ENCODE measurements around the gene LENG1. TPM values are rescaled to one million over a fixed set of nuclear protein-coding genes. Genes with fewer than 3 reads are reported as not detected.

LENG1 gene
- total and polyA plus RNA-seq, 2 experiments from 2014 or later = 8.4 to 15.0 TPM

DNA sequence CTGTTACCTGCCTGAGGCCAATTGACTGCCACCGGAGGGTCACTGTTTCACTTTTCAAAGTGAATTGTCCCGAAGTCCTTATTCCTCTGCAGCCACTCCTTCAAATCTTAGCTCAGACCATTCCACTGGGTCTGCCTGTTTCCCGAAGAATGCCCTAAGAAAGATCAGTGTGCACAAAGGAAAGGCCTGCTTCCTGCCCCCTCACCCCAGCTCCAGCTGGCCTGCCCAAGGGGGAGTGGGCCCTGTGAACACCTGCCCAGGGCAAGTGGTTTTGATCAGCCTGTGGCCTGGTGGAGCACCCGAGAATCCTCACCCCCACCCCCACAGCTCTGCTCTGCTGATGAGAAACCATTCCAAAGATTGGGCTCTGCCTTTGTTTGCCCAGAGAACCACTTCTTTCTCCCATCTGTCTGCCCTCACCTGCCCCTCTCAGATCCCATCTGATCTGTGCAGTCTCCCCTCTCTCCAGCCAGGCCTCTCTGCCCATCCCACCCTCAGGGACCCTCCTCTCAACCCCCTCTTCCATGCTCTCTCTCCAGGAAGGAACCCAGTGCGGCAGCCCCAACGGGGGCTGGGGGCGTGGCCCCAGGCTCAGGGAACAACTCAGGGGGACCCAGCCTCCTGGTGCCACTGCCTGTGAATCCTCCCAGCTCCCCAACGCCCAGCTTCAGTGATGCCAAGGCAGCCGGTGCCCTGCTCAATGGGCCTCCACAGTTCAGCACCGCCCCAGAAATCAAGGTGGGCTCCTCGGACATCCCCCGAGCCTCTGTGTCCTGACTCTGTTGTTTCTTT is 10.3 kb downstream of the LENG1 start:
- H3K9me2 ChIP-seq (replicated peaks; ENCODE audit: insufficient read depth) = no peaks in the 10 kb centered on the region
- WGBS (ENCODE audit: low lambda C conversion rate, missing lambda C conversion rate) = 93% methylated on average over 11 of the region's 12 CpGs
- H3K4me2 ChIP-seq = no peak overlapping the region
- no peaks in the 10 kb centered on the region for H3K4me1 ChIP-seq (ENCODE audit: insufficient read depth)
- H2AFZ ChIP-seq = no peak overlapping the region
- H3K27ac ChIP-seq = no peak overlapping the region
- no peaks in the 10 kb centered on the region for H3K27me3 ChIP-seq
- H3K4me3 ChIP-seq = no peak overlapping the region
- H4K20me1 ChIP-seq (ENCODE audit: insufficient read depth, poor library complexity, severe bottlenecking) = no peaks in the 10 kb centered on the region
- no peaks in the 10 kb centered on the region for H3K36me3 ChIP-seq (replicated peaks; ENCODE audit: insufficient read depth, low read depth)
- no peak for DNase-seq (ENCODE audit: low spot score)
- no peaks in the 10 kb centered on the region for H3K79me2 ChIP-seq
- no peak for TF ChIP-seq EZH2phosphoT487 (IDR thresholded peaks at IDR 0.05; ENCODE audit: low read depth, severe bottlenecking, unreplicated experiment)
- TF ChIP-seq EZH2 (IDR thresholded peaks at IDR 0.05; ENCODE audit: borderline replicate concordance) = no peak
- TF ChIP-seq, protein P1, sequence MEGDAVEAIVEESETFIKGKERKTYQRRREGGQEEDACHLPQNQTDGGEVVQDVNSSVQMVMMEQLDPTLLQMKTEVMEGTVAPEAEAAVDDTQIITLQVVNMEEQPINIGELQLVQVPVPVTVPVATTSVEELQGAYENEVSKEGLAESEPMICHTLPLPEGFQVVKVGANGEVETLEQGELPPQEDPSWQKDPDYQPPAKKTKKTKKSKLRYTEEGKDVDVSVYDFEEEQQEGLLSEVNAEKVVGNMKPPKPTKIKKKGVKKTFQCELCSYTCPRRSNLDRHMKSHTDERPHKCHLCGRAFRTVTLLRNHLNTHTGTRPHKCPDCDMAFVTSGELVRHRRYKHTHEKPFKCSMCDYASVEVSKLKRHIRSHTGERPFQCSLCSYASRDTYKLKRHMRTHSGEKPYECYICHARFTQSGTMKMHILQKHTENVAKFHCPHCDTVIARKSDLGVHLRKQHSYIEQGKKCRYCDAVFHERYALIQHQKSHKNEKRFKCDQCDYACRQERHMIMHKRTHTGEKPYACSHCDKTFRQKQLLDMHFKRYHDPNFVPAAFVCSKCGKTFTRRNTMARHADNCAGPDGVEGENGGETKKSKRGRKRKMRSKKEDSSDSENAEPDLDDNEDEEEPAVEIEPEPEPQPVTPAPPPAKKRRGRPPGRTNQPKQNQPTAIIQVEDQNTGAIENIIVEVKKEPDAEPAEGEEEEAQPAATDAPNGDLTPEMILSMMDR (IDR thresholded peaks at IDR 0.05; ENCODE audit: poor library complexity) = no peak
- no peaks in the 10 kb centered on the region for H3K9me3 ChIP-seq (ENCODE audit: low read depth)

GRCh38 chr19:54148158-54148557 is 11.4 kb downstream of the LENG1 start:
- H3K4me1 ChIP-seq (ENCODE audit: insufficient read depth) = no peaks in the 10 kb centered on the region
- H2AFZ ChIP-seq = no peak overlapping the region
- 97% methylated on average over 7 of the region's 19 CpGs for WGBS (ENCODE audit: low lambda C conversion rate, missing lambda C conversion rate)
- H3K27me3 ChIP-seq = no peaks in the 10 kb centered on the region
- TF ChIP-seq EZH2phosphoT487 (IDR thresholded peaks at IDR 0.05; ENCODE audit: low read depth, severe bottlenecking, unreplicated experiment) (no peak), EZH2 (IDR thresholded peaks at IDR 0.05; ENCODE audit: borderline replicate concordance) (no peak)
- TF ChIP-seq, protein P1 (IDR thresholded peaks at IDR 0.05; ENCODE audit: poor library complexity) = no peak
- no peak overlapping the region for H3K27ac ChIP-seq
- no peak overlapping the region for H3K4me2 ChIP-seq
- H3K9me3 ChIP-seq (ENCODE audit: low read depth) = no peaks in the 10 kb centered on the region
- no peaks in the 10 kb centered on the region for H3K9me2 ChIP-seq (replicated peaks; ENCODE audit: insufficient read depth)
- H3K4me3 ChIP-seq = no peak overlapping the region
- H4K20me1 ChIP-seq (ENCODE audit: insufficient read depth, poor library complexity, severe bottlenecking) = peaks cover 6% of the 10 kb centered on the region
- peaks cover 7% of the 10 kb centered on the region for H3K36me3 ChIP-seq (replicated peaks; ENCODE audit: insufficient read depth, low read depth)
- no peaks in the 10 kb centered on the region for H3K79me2 ChIP-seq
- no peak for DNase-seq (ENCODE audit: low spot score)

DNA sequence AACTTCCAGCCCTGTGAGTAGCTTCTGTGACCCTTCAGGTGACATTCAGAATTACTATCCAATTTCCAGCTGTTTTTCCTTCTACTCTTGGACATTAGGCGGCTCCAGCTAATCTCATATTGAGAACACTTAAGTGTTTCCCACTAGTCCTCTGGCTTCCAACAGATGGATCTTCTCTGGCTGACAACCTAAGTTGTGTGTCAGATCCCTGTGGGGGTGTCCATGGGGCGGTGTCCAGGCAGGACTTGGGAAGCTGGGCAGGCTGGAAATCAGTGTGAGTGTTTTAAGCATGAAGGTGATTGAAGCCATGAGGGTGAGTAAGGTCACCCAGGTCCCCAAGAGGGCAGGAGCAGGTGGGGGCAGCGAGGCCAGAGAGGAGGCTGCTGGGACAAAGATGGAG is 11.8 kb downstream of the LENG1 start:
- no peak for DNase-seq (ENCODE audit: low spot score)
- no peak overlapping the region for H2AFZ ChIP-seq
- 68% methylated on average over 3 of the region's 3 CpGs for WGBS (ENCODE audit: low lambda C conversion rate, missing lambda C conversion rate)
- no peak overlapping the region for H3K4me2 ChIP-seq
- peaks cover 2% of the 10 kb centered on the region for H3K79me2 ChIP-seq
- no peaks in the 10 kb centered on the region for H3K9me2 ChIP-seq (replicated peaks; ENCODE audit: insufficient read depth)
- no peaks in the 10 kb centered on the region for H3K9me3 ChIP-seq (ENCODE audit: low read depth)
- H3K4me1 ChIP-seq (ENCODE audit: insufficient read depth) = no peaks in the 10 kb centered on the region
- H4K20me1 ChIP-seq (ENCODE audit: insufficient read depth, poor library complexity, severe bottlenecking) = peaks cover 11% of the 10 kb centered on the region
- no peak overlapping the region for H3K27ac ChIP-seq
- H3K36me3 ChIP-seq (replicated peaks; ENCODE audit: insufficient read depth, low read depth) = peaks cover 7% of the 10 kb centered on the region
- no peak for TF ChIP-seq EZH2phosphoT487 (IDR thresholded peaks at IDR 0.05; ENCODE audit: low read depth, severe bottlenecking, unreplicated experiment)
- TF ChIP-seq EZH2 (IDR thresholded peaks at IDR 0.05; ENCODE audit: borderline replicate concordance) = no peak
- TF ChIP-seq, protein P1 (IDR thresholded peaks at IDR 0.05; ENCODE audit: poor library complexity) = no peak
- H3K27me3 ChIP-seq = no peaks in the 10 kb centered on the region
- no peak overlapping the region for H3K4me3 ChIP-seq

Measured in hepatocyte (in vitro differentiated cells).